Thyroid gland (tissue), 4 donors: ENCODE measurements around the gene SEMA5A.

Experiments used
- CTCF ChIP-seq, 6 experiments: fragments of 200-600 bp in 3 of 6; fragments of 450-650 bp in 3 of 6; sonication (generic) in 3 of 6; IDR thresholded peaks; one replicate each; pipeline ENCODE4 v1.5.1; 2016 to 2019; ENCODE audit warnings: antibody characterized with exemption in 6 of 6, mild to moderate bottlenecking in 2 of 6, inconsistent platforms in 1 of 6, moderate library complexity in 1 of 6
- POLR2A ChIP-seq, 2 donors: fragments of 450-650 bp; IDR thresholded peaks; one replicate each; pipeline ENCODE4 v1.6.1; 2017; ENCODE audit warnings: antibody characterized with exemption in 2 of 2, mild to moderate bottlenecking in 2 of 2, moderate library complexity in 1 of 2

GRCh38 chr5:9025942-9026341 is 519.9 kb downstream of the SEMA5A start:
- TF ChIP-seq POLR2A (IDR thresholded peaks at IDR 0.05) (no peak), CTCF (IDR thresholded peaks at IDR 0.05) (no peak)
